ENCODE data around the gene PPTC7.
A peak's percentile ranks its signal among the peaks of the same experiment; 100 is the strongest.
"Not testable (repeated sequence)": the region's sequence is repeated elsewhere in the genome, so short reads cannot be mapped to it uniquely, and the experiment has no call there.

PPTC7 gene

DNA sequence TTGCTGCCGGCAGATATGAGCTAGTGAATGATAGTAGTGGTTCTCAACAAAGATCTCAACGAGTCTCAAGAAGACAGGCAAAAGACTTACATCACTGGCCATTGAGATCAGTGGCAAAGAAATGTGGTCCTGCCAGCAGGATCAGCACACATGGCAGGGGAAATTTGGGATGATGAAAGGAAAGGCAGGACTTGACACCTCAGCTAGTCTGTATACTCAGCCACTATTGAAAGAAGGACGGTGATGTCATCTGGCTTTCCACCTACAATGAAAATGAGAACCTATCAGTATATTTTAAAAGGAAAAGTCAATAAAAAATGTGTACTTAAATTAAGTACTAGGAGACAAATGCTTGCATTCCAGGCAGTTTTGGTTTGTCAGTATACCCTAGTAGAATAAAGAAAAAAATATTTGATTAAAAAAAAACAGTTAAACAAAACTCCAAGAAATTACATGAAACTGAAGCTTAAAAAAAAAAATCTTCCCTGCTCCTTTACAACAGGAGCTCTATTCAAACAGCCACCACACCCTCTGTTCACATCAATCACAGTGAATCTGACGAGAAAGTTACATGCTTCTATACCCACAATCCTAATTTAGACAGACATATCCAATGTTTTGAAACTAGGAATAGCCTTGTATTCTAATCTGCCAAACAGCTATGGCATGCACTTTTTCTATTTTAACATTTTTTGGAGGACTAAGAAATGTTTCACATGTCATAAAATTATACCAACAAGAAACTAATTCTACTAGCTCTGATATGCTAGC is 46.1 kb downstream of the PPTC7 start:
- no peak for DNase-seq (ENCODE audit: low spot score)

DNA sequence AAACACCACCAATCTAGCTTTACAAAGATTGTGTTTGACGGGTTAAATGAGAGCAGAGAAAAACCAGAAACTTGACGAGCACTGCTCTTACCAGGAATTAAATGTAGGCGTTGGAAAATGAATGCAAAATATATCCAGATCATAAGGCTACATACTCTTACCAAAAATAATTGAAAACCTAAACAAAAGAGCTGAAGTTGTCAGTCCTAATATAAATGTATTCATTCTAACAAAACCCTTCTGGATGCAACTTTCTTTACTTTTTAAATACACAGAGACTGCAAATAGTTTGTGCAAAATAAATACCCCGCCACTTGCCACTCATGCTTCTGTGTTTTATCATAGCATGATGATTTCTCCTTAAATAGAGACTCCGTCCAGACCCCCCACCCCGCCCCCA is 48.3 kb downstream of the PPTC7 start:
- no peak for DNase-seq (ENCODE audit: low spot score)

DNA sequence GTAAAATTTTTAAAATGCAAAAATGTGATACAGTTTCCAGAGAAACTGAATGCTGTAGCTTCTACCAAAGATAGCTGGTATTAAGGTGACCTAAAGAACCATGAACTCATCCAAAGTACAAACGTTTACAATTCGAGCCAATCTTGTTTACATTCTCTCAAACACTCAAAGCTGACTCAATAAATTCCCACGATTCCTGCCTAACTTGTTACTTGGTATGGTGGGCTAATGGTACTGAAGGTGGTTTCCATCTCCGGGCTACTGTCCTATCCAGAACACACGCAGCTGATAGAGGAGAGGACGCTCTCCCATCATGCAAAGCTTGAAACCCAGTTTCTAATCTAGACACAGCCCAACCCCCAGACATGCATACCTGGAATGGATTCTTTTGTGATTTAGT is 49.5 kb downstream of the PPTC7 start:
- DNase-seq (ENCODE audit: low spot score) = no peak

DNA sequence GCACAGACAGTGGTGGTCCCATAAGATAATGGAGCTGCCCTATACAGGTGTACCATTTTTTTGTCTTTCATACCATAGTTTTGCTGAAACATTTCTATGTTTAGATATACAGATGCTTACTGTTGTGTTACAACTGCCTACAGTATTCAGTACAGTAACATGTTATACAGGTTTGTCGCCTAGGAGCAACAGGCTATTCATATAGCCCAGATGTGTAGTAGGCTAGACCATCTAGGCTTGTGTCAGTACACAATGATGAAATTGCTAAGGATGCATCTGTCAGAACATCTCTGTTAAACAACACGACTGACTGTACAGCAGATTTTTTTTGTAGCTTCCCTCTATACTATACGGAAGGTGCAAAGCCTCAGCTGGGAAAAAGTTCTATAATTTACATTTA is 50.5 kb downstream of the PPTC7 start:
- no peak for DNase-seq (ENCODE audit: low spot score)

DNA sequence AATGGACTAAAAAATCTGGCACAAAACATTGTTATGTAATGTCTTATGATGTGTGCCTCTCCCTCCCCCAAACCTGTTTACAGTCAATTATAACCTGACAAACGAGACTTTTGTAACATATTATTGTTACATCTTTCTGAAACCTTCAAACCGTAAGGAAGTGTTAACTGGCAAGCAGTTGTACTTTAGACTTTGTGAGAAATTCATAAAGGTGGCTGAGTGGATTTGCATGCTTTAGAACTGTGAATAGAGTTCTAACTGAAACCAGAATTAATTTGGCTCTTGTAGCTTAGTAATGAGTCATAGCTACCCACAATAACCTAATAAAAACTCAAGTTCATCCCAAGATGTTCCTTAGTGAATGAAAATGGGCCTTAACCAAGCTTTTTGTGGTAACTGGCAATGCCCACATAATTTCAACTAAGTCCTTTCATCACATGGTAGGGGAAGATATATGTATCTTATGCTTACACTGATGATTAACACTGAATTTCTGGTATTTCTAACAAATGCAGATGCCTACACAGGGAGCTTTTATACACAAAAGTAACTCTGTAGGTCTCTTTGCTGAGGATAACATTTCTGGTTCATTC is 51.3 kb downstream of the PPTC7 start:
- no peak for DNase-seq (ENCODE audit: low spot score)

DNA sequence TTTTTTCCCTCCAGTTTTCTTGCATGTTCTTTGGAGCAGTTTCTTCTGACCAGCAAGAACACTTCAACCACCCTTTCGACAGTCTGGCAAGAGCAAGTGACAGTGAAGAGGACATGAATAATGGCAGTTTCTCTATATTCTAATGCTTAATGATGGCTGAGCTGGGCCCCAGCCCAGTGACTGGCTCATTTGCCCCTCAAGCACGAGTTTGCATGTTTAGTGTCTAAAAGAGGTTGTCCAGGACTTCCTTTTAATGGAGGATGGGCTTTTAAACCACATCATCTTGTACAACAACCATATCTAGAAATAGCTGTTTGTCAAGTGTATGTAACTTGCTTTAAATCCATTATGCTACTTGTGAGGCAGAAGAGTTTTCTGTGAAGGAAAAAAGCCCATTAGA is 52.6 kb downstream of the PPTC7 start:
- DNase-seq (ENCODE audit: low spot score) = no peak

DNA sequence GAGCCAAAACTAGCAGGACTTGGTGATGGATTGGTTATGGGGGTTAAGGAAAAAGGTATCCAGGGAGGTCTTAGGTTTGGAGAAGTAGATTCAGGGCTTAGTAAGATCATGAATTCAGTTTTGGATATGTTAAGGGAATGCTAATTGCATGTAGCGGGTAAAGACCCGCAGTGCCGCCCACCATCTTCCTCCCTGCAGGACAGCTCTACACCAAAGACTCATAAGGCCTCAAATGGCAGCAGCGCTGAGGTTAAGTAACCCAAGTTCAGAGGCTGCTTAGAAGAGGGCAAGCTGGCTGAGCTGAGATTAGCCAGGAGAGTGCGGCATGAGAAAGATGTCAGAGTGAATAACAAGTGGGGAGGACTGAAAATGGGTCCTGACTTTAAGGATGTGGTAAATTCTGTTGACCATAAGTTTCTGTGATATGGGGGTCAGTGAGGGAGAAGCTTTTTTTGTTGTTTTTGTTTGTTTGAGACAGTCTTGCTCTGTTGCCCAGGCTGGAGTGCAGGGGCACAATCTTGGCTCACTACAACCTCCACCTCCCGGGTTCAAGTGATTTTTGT is 54.8 kb downstream of the PPTC7 start:
- DNase-seq (ENCODE audit: low spot score) = no peak

DNA sequence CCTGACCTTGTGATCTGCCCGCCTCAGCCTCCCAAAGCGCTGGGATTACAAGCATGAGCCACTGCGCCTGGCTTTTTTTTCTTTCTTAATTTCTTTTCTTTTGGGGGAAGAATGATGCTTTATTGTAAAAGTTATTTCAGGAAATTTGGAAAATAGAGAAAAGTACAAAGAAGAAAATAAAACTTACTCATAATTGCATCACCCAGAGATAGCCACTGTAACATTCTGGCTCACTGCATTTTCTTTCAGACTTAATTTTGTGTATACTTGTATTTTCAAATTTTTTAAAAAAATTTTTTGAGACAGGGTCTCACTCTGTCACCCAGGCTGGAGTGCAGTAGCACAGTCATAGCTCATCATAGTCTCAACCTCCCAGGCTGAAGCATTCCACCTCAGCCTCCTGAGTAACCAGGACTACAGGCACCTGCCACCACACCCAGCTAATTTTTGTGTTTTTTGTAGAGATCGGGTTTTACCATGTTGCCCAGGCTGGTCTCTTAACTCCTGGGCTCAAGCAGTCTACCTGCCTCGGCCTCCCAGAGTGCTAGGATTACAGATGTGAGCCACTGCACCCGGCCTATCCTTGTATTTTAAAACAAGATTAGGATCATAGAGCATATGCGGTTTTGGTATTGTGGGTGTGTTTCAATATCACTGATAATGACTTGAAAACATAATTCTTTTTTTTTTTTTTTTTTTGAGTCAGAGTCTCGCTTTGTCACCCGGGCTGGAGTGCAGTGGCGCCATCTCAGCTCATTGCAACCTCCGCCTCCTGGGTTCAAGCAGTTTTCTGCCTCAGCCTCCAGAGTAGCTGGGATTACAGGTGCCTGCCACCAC is 62.0 kb downstream of the PPTC7 start:
- DNase-seq (ENCODE audit: low spot score) = not testable (repeated sequence)

DNA sequence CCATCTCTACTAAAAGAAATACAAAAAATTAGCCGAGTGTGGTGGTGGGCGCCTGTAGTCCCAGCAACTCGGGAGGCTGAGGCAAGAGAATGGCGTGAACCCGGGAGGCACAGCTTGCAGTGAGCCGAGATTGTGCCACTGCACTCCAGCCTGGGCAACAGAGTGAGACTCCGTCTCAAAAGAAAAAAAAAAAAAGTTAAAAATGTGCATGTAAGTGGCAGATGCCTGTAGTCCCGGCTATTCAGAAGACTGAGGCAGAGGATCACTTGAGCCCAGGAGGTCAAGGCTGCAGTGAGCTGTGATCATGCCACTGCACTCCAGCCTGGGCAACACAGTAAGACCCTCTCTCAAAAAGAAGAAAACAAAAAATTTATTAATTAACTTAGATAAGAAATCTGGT is 65.1 kb downstream of the PPTC7 start:
- DNase-seq (ENCODE audit: low spot score) = not testable (repeated sequence)

DNA sequence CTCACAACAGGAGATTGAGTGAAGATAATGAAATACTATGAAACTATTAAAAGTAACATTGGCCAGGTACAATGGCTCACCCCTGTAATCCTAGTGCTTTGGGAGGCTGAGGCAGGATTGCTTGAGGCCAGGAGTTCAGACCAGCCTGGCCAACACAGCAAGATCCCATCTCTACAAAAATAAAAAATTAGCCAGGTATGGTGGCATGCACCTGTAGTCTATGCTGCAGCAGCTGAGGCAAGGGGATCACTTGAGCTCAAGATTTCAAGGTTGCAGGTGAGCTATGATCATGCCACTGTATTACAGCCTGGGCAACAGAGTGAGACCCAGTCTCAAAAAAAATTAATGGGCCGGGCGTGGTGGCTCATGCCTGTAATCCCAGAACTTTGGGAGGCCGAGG is 66.1 kb downstream of the PPTC7 start:
- no peak for DNase-seq (ENCODE audit: low spot score)

DNA sequence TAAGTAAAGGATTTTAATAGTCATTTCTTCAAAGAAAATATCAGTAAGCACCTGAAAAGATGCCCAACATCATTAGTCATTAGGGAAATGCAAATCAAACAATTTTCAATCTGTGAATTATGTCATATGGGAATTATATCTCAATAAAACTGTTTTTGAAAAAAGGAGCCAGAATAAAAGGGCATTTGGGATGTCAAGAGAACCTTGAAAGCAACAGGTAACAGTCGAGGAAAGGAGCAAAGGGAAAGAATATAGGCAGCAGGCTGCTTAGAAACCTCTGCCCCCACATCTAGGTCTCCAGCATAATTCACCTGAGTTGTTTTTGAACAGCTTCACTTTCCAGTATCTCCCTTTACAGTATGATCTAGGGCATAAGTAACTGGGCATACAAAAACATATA is 68.8 kb downstream of the PPTC7 start:
- no peak for DNase-seq (ENCODE audit: low spot score)

DNA sequence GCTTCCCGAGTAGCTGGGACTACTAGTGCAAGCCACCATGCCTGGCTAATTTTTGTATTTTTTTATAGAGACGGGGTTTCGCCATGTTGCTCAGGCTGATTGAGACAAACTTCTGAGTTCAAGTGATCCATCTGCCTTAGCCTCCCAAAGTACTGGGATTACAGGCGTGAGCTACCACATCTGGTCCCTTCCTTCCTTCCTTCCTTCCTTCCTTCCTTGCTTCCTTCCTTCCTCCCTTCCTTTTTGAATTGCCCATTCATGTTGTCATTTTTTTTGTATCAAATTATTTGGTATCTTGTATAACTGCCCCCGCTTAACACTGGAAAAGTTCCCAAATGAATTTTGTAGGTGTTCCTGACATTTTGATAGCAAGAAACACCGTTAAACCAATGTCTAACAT is 69.3 kb downstream of the PPTC7 start:
- no peak for DNase-seq (ENCODE audit: low spot score)

DNA sequence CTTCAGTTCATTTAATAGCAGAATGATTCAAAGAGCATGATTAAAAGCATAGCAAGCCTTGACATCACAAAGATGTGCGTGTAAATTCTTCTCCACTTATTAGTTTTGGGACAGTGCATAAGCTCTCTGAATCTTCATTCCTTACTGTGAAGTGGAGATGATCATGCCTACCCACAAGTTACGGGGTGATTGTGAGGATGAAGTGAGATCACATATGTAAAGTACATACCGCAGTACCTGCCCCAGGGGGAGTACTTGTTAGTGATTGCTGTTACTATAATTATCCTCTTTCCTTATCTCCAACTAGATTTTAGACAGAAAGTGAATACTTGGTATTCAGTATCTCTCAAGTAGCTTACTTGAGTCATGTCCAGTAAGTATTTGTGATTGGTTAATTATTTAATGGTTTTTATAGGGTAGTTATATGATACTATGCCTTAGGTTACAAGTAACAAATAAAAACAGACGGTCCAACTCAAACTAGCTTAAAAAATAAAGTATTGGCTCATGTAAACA is 75.0 kb downstream of the PPTC7 start:
- no peak for DNase-seq (ENCODE audit: low spot score)

DNA sequence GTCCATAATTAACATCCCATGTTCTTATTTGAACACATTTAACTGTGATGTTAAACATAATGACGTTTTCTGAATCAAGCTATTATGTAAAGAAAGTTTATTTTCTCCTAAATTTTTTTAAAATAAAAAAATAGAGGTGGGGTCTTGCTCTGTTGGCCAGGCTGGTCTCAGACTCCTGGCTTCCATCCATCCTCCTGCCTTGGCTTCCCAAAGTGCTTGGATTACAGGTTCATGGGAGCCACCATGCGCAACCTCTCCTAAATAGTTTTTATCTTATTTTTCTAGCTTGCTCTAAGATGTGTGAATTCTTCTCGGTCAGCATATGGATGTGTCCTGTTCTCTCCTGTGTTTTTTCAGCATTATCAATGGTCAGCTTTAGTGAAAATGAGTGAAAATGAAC is 77.8 kb downstream of the PPTC7 start:
- no peak for DNase-seq (ENCODE audit: low spot score)

DNA sequence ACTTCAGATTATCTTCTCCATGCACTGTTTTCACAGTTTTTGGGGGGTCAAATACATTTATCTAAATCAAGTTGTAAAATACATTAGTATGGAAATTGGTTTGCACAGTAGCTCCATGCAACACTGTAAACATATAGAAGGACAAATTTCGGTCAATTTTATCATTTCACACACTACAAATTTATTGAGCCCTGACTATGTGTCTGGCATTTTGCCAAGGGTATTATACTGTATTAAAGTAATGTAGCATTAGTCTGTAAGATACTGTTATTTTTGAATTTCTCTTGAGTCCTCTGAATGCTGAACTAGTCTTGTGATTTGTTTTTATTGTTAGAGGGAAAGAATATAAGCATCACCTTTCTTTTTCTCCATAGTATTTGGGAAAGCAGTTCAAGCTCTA is 79.7 kb downstream of the PPTC7 start:
- no peak for DNase-seq (ENCODE audit: low spot score)

DNA sequence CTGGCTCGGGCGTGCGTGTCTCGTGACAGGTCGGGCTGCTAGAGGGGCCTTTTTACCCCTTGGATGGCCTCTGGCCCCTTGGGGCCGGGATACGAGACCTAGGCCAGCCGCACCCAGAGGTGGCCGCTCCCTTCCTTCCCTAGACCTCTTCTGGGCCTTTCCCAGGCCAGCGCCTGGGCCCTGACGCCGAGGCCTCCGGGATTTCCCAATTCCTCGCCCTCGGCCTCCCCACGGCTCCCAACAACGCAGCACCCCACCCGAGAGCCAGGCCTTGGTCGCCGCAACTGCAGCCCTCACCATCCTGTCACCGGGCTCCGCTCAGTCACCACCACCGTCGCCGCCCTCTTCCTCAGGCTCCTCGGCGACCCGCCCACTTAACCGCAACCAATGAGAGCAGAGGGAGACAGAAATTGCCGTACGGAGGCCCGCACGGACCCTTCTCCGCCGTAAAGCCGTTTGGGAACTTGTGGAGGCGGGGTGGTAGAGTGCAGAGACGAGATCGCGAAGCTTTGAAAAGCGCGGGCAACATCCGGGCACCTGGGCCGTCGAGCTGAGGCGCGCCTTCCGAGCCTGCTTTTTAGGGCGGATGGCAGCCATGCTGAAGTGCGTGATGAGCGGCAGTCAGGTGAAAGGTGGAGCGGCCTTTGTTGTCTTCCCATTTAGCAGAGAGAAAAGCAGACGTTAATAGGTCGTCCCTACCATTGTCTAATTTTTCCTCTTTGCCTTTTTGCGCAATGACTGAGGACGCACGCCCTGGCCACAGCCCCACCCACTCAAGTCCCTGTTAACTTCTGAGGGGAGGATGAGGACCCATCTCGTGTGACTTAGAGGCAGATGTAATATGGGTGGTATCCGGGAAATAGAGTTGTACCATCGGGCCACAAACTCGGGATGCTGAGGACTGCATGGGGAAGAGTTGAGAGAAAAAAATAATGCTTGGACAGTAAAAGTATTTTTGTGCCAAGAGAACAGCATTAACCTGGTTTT is 81.1 kb downstream of the PPTC7 start, which contains the start of the genes RAD9B and VPS29:
Gene RAD9B, plus strand, starts transcription at position 580 of the 987 bp plus-strand sequence. Its CDS starts 7 bp downstream, at position 587.
Gene VPS29, minus strand, starts transcription at position 360 of the 987 bp plus-strand sequence. Its CDS starts 60 bp downstream, at position 300.
- DNase-seq (ENCODE audit: low spot score) = peak; percentile 99

DNA sequence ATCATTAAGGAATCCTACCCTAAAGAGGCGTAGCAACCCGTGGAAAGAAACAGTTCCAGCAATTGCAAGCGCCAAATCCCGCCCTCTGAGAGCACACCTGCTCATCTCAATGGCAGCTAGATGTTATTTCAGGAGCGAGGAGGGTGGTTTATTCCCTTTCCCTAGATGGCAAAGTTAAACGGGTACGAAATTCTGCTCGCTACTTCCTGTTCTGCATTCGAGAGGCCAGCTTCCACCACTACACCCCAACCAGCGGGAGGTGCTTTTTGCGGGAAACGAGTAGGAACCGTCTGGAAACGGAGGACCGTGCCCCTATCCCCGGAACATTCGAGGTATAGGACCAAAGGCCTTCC is 81.7 kb downstream of the PPTC7 start:
- no peak for DNase-seq (ENCODE audit: low spot score)

DNA sequence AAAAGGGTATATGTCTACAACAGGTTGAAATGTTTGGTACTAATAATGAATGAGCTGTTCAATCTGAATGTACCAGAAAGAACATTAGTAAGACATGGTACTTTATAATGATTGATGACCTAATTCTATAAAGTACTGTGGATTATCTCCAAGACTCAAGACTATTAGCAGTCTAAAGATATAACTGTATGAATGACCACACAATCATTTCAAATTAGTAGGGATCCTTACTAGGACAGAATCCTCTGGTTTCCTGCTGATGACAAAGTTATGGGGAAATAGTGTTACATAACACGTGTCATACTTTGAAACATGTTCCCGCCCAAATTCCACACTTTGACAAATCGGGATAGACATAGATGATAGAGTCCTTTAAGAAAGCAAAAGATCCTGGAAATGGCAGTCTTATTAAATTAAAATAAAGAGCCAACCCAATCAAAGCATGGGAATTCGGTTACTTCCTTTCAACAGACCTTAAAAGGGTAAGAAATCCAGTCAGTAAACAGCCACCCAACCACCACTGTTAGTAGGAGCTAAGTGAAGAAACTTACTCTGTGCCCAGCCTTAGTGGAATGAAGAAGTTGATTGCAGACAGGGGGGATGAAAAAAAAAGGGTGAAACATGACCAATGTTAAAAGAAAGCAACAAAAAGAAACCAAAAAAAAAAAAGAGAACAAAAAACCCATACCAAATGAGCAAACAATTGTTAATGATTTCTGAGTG is 84.0 kb downstream of the PPTC7 start:
- DNase-seq (ENCODE audit: low spot score) = no peak
